SU-DHL-6 (cell line): ENCODE results near the gene CELA2A.
"Not testable (repeated sequence)": the region's sequence is repeated elsewhere in the genome, so short reads cannot be mapped to it uniquely, and the experiment has no call there.

Experiments
- EZH2phosphoT487 ChIP-seq: fragments of 200-600 bp; sonication (generic), shearing (Covaris generic); conservative IDR thresholded peaks from 2 replicates; pipeline ENCODE4 v1.6.1; 2018; ENCODE audit warnings: mild to moderate bottlenecking, antibody characterized with exemption, low read length, moderate library complexity, mixed read lengths
- TF ChIP-seq, protein P1 (sequence below): fragments of 200-600 bp; sonication (generic); IDR thresholded peaks from one replicate; pipeline ENCODE4 v1.5.1; 2017; ENCODE audit warnings: antibody characterized with exemption, mild to moderate bottlenecking, low read length, moderate library complexity; ENCODE audit not compliant: insufficient read depth, poor library complexity, severe bottlenecking

DNA sequence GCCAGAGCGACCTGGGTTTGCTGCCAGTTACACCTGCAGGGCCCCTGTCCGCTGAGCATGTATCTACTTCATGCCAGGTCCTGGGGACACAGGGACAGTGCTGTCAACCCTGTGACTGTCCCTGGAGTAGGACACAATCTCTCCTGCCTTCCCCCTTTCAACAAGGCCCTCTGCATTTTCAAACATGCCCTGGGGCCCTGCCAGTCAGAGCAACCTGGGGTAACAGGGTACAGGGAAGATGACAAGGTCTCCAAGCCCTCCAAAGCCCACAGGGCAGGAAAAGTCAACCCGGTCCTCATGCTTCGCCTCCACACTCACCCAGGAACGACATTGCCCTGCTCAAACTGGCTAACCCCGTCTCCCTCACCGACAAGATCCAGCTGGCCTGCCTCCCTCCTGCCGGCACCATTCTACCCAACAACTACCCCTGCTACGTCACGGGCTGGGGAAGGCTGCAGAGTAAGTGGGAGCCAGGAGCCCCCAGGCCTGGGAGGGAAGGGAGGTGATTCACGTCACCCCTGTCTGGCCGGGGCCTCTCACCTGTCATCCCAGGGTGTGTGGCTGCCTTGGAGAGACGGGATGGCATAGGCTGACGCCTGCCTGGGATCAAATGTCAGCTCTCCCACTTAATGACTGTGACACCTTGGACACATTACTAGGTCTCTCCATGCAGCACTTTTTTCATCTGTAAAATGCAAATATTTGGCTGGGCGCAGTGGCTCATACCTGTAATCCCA is 6.7 kb downstream of the CELA2A start:
- TF ChIP-seq, protein P1, sequence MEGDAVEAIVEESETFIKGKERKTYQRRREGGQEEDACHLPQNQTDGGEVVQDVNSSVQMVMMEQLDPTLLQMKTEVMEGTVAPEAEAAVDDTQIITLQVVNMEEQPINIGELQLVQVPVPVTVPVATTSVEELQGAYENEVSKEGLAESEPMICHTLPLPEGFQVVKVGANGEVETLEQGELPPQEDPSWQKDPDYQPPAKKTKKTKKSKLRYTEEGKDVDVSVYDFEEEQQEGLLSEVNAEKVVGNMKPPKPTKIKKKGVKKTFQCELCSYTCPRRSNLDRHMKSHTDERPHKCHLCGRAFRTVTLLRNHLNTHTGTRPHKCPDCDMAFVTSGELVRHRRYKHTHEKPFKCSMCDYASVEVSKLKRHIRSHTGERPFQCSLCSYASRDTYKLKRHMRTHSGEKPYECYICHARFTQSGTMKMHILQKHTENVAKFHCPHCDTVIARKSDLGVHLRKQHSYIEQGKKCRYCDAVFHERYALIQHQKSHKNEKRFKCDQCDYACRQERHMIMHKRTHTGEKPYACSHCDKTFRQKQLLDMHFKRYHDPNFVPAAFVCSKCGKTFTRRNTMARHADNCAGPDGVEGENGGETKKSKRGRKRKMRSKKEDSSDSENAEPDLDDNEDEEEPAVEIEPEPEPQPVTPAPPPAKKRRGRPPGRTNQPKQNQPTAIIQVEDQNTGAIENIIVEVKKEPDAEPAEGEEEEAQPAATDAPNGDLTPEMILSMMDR, result not testable (repeated sequence)
- not testable (repeated sequence) for TF ChIP-seq EZH2phosphoT487
